ENCODE measurements around the gene CASQ2.

GRCh38 chr1:115710859-115711624, 57.5 kb downstream of the CASQ2 start:
- no peak for TF ChIP-seq ZC3H11A (IDR thresholded peaks at IDR 0.05)
- TF ChIP-seq REST (IDR thresholded peaks at IDR 0.05), result no peak
- no peak for TF ChIP-seq EP300 (IDR thresholded peaks at IDR 0.05)
- no peak for TF ChIP-seq RFX5 (IDR thresholded peaks at IDR 0.05)
- TF ChIP-seq JUN (IDR thresholded peaks at IDR 0.05), result no peak
- no peak for TF ChIP-seq CEBPB (IDR thresholded peaks at IDR 0.05)
- TF ChIP-seq CTCF (IDR thresholded peaks at IDR 0.05), result no peak
- TF ChIP-seq TP53 (CRISPR knock-in tag; IDR thresholded peaks at IDR 0.05), result no peak

Measured in A549 (cell line).